Keratinocyte (primary cell): Measurements from ENCODE around the gene CCDC107. TPM values are rescaled to one million over a fixed set of nuclear protein-coding genes. Genes with fewer than 3 reads are reported as not detected.
A peak's percentile ranks its signal among the peaks of the same experiment; 100 is the strongest.

ENCODE experiments used
- DNase-seq: peaks from one replicate; pipeline ENCODE4 v3.0.0-alpha.2; 2011; ENCODE audit warnings: low read depth, missing footprints, low spot score
- FAIRE-seq: peaks from 2 replicates; lab custom pipeline; 2011; peaks lifted over from hg19 to GRCh38; lab: Jason Lieb, UNC
- H2AFZ ChIP-seq: 2 replicates; pipeline ENCODE4 v1.6.0; 2012; ENCODE audit warnings: low read length, control low read depth, inconsistent platforms; ENCODE audit not compliant: control insufficient read depth
- H3K27ac ChIP-seq: 2 replicates; pipeline ENCODE4 v1.5.1; 2011; ENCODE audit warnings: low read length; ENCODE audit not compliant: control insufficient read depth, insufficient read depth
- H3K27me3 ChIP-seq: 3 replicates; pipeline ENCODE4 v1.6.0; 2011; ENCODE audit warnings: low read length; ENCODE audit not compliant: control insufficient read depth, insufficient read depth; ENCODE audit errors: extremely low read depth
- H3K36me3 ChIP-seq, 2 experiments: 2 replicates in 1 of 2; 3 replicates in 1 of 2; pipeline ENCODE4 v1.5.1; 2011; ENCODE audit warnings: low read length in 2 of 2, mild to moderate bottlenecking in 1 of 2; ENCODE audit not compliant: control insufficient read depth in 2 of 2, insufficient read depth in 2 of 2; ENCODE audit errors: extremely low read depth in 1 of 2
- H3K4me1 ChIP-seq: 3 replicates; pipeline ENCODE4 v1.5.1; 2011; ENCODE audit warnings: low read length; ENCODE audit not compliant: control insufficient read depth, insufficient read depth; ENCODE audit errors: extremely low read depth
- H3K4me2 ChIP-seq: 3 replicates; pipeline ENCODE4 v1.6.0; 2011; ENCODE audit warnings: low read depth, low read length; ENCODE audit not compliant: control insufficient read depth, insufficient read depth; ENCODE audit errors: extremely low read depth
- H3K4me3 ChIP-seq, 3 experiments: fragments of 200-600 bp in 1 of 3; sonication (generic) in 1 of 3; 2 replicates in 2 of 3; 3 replicates in 1 of 3; pipeline ENCODE4 v1.5.1; 2011 to 2016; ENCODE audit warnings: low read length in 3 of 3, mild to moderate bottlenecking in 3 of 3, control low read depth in 2 of 3, inconsistent platforms in 1 of 3, low read depth in 1 of 3, mixed read lengths in 1 of 3, mixed run types in 1 of 3, moderate library complexity in 1 of 3; ENCODE audit not compliant: control insufficient read depth in 2 of 3, insufficient read depth in 2 of 3; ENCODE audit errors: extremely low read depth in 1 of 3
- H3K79me2 ChIP-seq: 2 replicates; pipeline ENCODE4 v1.6.0; 2012; ENCODE audit warnings: low read length; ENCODE audit not compliant: control insufficient read depth, insufficient read depth
- H3K9ac ChIP-seq: 3 replicates; pipeline ENCODE4 v1.6.0; 2011; ENCODE audit warnings: low read length; ENCODE audit not compliant: control insufficient read depth, insufficient read depth; ENCODE audit errors: extremely low read depth
- H3K9me1 ChIP-seq: 3 replicates; pipeline ENCODE4 v1.6.0; 2011; ENCODE audit warnings: low read length; ENCODE audit not compliant: control insufficient read depth, insufficient read depth; ENCODE audit errors: extremely low read depth
- H3K9me3 ChIP-seq: 2 replicates; pipeline ENCODE4 v1.5.1; 2012; ENCODE audit warnings: low read depth, low read length; ENCODE audit not compliant: control insufficient read depth
- H4K20me1 ChIP-seq: 3 replicates; pipeline ENCODE4 v1.6.0; 2011; ENCODE audit warnings: low read length; ENCODE audit not compliant: control insufficient read depth, insufficient read depth; ENCODE audit errors: extremely low read depth
- EZH2 ChIP-seq: IDR thresholded peaks from one replicate; pipeline ENCODE4 v1.6.1; 2012; ENCODE audit warnings: inconsistent platforms, mild to moderate bottlenecking, low read length, moderate library complexity
- dilution Hi-C: fragments of 300-500 bp; cut with MboI; formaldehyde crosslinking; loops from one replicate; pipeline ENCODE4 v1.7.0; 2020; ENCODE audit warnings: low sequenced_read_pairs; ENCODE audit not compliant: extremely low pct_ligation_motif_present
- polyA plus RNA-seq, 5 experiments: library from polyadenylated mRNA; depleted of rRNA in 3 of 5; stranded (reverse) in 3 of 5; stranded (forward) in 1 of 5; unstranded in 1 of 5; fragments of >200 nt; gene quantifications; 1 replicate in 1 of 5; 2 replicates in 3 of 5; 3 replicates in 1 of 5; pipeline versions ENCODE4 v1.2.1 to v1.2.3, GENCODE V29; 2011 to 2012; ENCODE audit warnings: missing spikeins in 2 of 5, low read depth in 1 of 5, low replicate concordance in 1 of 5
- TF ChIP-seq, protein P1 (sequence below), 3 experiments: IDR thresholded peaks in 1 of 3; conservative IDR thresholded peaks in 1 of 3; optimal IDR thresholded peaks in 1 of 3; 2 replicates in 2 of 3; 3 replicates in 1 of 3; pipeline versions ENCODE3 to v1.5.1; 2011; ENCODE audit warnings: low read length in 3 of 3, mild to moderate bottlenecking in 3 of 3, moderate library complexity in 2 of 3, control low read depth in 1 of 3, inconsistent platforms in 1 of 3; ENCODE audit not compliant: insufficient read depth in 2 of 3; ENCODE audit errors: extremely low read depth in 1 of 3

CCDC107 gene
- polyA plus RNA-seq, 1 donor (not counting 4 experiments of a cell fraction or from before 2014, with no cell fraction given), result 10.5 TPM

DNA sequence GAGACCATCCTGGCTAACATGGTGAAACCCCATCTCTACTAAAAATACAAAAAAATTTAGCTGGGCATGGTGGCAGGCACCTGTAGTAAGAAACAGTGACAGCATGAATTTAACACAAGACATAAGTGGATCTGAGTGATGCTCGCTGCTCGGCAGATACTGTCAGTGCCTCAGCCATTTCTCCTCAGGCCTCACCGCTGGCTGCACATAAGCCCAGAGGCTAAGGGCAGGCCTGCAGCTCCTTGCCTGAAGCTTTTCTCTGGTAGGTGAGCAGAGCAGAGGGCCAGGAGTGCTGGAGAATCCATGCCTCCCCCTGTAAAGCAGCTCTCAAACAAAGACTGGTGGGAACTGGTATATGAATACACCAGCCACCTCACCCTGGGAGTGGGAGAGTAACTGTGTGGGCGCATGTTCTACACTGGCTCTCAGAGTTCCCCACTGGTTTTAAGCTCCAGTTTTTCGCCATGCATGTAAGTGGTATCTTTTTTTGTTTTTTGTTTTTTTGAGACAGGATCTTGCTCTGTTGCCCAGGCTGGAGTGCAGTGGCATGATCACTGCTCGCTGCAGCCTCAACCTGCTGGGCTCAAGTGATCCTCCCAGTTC lies 29.6 kb upstream of the CCDC107 start:
- H3K4me1 ChIP-seq, result no peaks in the 10 kb centered on the region
- no peak overlapping the region for H3K9ac ChIP-seq
- H3K27me3 ChIP-seq, result no peaks in the 10 kb centered on the region
- dilution Hi-C loops, result no loop called here
- DNase-seq (no peak), FAIRE-seq (no peak)
- H3K79me2 ChIP-seq, result no peaks in the 10 kb centered on the region
- H3K9me3 ChIP-seq, result no peaks in the 10 kb centered on the region
- no peak overlapping the region for H3K4me2 ChIP-seq
- no peaks in the 10 kb centered on the region for H4K20me1 ChIP-seq
- H3K9me1 ChIP-seq, result no peaks in the 10 kb centered on the region
- H3K27ac ChIP-seq, result no peak overlapping the region
- no peak overlapping the region for H3K4me3 ChIP-seq
- no peak overlapping the region for H2AFZ ChIP-seq
- TF ChIP-seq, protein P1, sequence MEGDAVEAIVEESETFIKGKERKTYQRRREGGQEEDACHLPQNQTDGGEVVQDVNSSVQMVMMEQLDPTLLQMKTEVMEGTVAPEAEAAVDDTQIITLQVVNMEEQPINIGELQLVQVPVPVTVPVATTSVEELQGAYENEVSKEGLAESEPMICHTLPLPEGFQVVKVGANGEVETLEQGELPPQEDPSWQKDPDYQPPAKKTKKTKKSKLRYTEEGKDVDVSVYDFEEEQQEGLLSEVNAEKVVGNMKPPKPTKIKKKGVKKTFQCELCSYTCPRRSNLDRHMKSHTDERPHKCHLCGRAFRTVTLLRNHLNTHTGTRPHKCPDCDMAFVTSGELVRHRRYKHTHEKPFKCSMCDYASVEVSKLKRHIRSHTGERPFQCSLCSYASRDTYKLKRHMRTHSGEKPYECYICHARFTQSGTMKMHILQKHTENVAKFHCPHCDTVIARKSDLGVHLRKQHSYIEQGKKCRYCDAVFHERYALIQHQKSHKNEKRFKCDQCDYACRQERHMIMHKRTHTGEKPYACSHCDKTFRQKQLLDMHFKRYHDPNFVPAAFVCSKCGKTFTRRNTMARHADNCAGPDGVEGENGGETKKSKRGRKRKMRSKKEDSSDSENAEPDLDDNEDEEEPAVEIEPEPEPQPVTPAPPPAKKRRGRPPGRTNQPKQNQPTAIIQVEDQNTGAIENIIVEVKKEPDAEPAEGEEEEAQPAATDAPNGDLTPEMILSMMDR (optimal IDR thresholded peaks at IDR 0.05 in 1 of 3, IDR thresholded peaks at IDR 0.05 in 1 of 3, conservative IDR thresholded peaks at IDR 0.05 in 1 of 3; ENCODE audit: extremely low read depth in 1 of 3, insufficient read depth in 2 of 3, low read length in 3 of 3), result no peak
- no peak for TF ChIP-seq EZH2
- H3K36me3 ChIP-seq, result no peaks in the 10 kb centered on the region

DNA sequence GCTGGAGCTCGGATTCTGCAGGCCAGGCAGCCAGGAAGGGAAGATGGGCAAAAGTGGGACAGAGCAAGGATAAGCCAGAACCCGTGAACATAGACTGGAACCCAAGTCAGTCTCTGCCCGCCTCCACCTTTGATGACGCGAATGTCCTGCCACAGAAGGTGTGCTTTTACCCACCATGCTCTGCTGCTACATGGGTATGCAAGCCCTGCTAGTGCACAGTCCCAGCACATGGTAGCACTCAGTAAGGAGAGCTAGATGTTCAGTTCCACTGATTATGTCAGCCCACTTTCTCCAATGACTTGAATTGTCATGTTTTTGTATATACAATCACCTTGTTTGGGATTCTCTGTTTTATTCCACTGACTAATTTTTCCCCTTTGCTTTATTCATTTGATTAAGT lies 28.5 kb upstream of the CCDC107 start:
- no peaks in the 10 kb centered on the region for H3K9me3 ChIP-seq
- no peaks in the 10 kb centered on the region for H3K36me3 ChIP-seq
- no peak overlapping the region for H3K9ac ChIP-seq
- no peaks in the 10 kb centered on the region for H3K79me2 ChIP-seq
- H3K4me2 ChIP-seq, result no peak overlapping the region
- no peak for TF ChIP-seq EZH2
- TF ChIP-seq, protein P1 (optimal IDR thresholded peaks at IDR 0.05 in 1 of 3, IDR thresholded peaks at IDR 0.05 in 1 of 3, conservative IDR thresholded peaks at IDR 0.05 in 1 of 3; ENCODE audit: extremely low read depth in 1 of 3, insufficient read depth in 2 of 3, low read length in 3 of 3), result no peak
- no peak overlapping the region for H2AFZ ChIP-seq
- no peak overlapping the region for H3K27ac ChIP-seq
- no peaks in the 10 kb centered on the region for H3K4me1 ChIP-seq
- H3K9me1 ChIP-seq, result no peaks in the 10 kb centered on the region
- dilution Hi-C loops, result no loop called here
- no peaks in the 10 kb centered on the region for H3K27me3 ChIP-seq
- no peak overlapping the region for H3K4me3 ChIP-seq
- no peaks in the 10 kb centered on the region for H4K20me1 ChIP-seq
- DNase-seq, result no peak
- peak; percentile 9 for FAIRE-seq
